Neural crest cell (in vitro differentiated cells): ENCODE results near the gene SIRT5. TPM values are rescaled to one million over a fixed set of nuclear protein-coding genes. Genes with fewer than 3 reads are reported as not detected.

Source experiments
- DNase-seq: peaks from one replicate; pipeline ENCODE4 v3.0.0; 2021; ENCODE audit warnings: low read depth, mixed read lengths, low spot score
- H3K27ac Mint-ChIP-seq: one replicate; pipeline ENCODE4 v1.8.0; 2021; ENCODE audit warnings: mild to moderate bottlenecking, mixed read lengths; ENCODE audit not compliant: unreplicated experiment
- H3K27me3 Mint-ChIP-seq: 2 replicates; pipeline ENCODE4 v1.8.0; 2021; ENCODE audit warnings: low read depth, mild to moderate bottlenecking, mixed read lengths
- H3K36me3 Mint-ChIP-seq: 2 replicates; pipeline ENCODE4 v1.8.0; 2021; ENCODE audit warnings: low read depth, mild to moderate bottlenecking, mixed read lengths
- H3K4me1 Mint-ChIP-seq: 2 replicates; pipeline ENCODE4 v1.8.0; 2021; ENCODE audit warnings: mixed read lengths
- H3K4me3 Mint-ChIP-seq: one replicate; pipeline ENCODE4 v1.8.0; 2021; ENCODE audit warnings: mild to moderate bottlenecking, mixed read lengths
- H3K9me3 Mint-ChIP-seq: 2 replicates; pipeline ENCODE4 v1.8.0; 2021; ENCODE audit warnings: mixed read lengths
- CTCF ChIP-seq: fragments of 200-600 bp; sonication (generic); conservative IDR thresholded peaks from 2 replicates; pipeline ENCODE4 v1.5.0; 2021; ENCODE audit warnings: antibody characterized with exemption, mild to moderate bottlenecking
- total RNA-seq: library from RNA; stranded (reverse); gene quantifications from 2 replicates; pipeline ENCODE4 v1.2.1, GENCODE V29; 2021

Gene SIRT5
- total RNA-seq, 1 donor from 2014 or later: 8.8 TPM

- Mint-ChIP-seq H3K9me3 (peaks cover 2% of the 10 kb centered on the region), H3K4me1 (peaks cover 37% of the 10 kb centered on the region)
- no peak for TF ChIP-seq CTCF
Measured at GRCh38 chr6:13559968-13560650, 14.3 kb upstream of the SIRT5 start.

DNA sequence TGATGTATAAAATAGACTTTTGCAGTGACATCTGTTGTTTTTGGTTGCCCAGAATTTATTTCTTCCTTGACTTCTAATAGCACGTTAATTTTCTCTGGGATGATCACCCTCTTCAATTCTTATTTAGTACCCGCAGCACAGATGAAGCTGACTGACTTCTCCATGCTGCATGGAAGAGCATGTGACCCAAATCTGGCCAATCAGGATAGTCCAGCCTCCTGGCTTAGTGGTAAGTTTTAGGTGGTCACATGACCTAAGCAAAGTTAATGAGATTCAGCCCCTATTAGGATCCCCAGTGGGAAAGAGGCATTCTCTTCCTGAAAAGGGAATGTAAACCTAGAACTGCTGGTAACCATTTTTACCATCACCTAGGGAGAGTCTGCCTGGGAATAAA, 13.8 kb upstream of the SIRT5 start:
- H3K27me3 Mint-ChIP-seq: no peaks in the 10 kb centered on the region
- H3K9me3 Mint-ChIP-seq: peaks cover 2% of the 10 kb centered on the region
- H3K36me3 Mint-ChIP-seq: no peaks in the 10 kb centered on the region
- no peak overlapping the region for H3K27ac Mint-ChIP-seq
- DNase-seq: no peak
- peaks cover 31% of the 10 kb centered on the region for H3K4me1 Mint-ChIP-seq
- no peak for TF ChIP-seq CTCF
- H3K4me3 Mint-ChIP-seq: no peak overlapping the region

More at GRCh38 chr6:13559968-13560650, 14.3 kb upstream of the SIRT5 start:
- H3K36me3 Mint-ChIP-seq: no peaks in the 10 kb centered on the region
- H3K4me3 Mint-ChIP-seq: no peak overlapping the region
- H3K27ac Mint-ChIP-seq: no peak overlapping the region
- H3K27me3 Mint-ChIP-seq: no peaks in the 10 kb centered on the region
- no peak for DNase-seq

GRCh38 chr6:13561624-13562267, 12.7 kb upstream of the SIRT5 start:
- no peaks in the 10 kb centered on the region for H3K27me3 Mint-ChIP-seq
- DNase-seq: no peak
- H3K4me1 Mint-ChIP-seq: peaks cover 31% of the 10 kb centered on the region
- H3K27ac Mint-ChIP-seq: no peak overlapping the region
- no peaks in the 10 kb centered on the region for H3K36me3 Mint-ChIP-seq
- H3K9me3 Mint-ChIP-seq: peaks cover 2% of the 10 kb centered on the region
- TF ChIP-seq CTCF: no peak
- no peak overlapping the region for H3K4me3 Mint-ChIP-seq

- no peak for TF ChIP-seq CTCF
- Mint-ChIP-seq H3K9me3 (peaks cover 2% of the 10 kb centered on the region), H3K4me3 (no peak overlapping the region), H3K27ac (no peak overlapping the region), H3K4me1 (peaks cover 31% of the 10 kb centered on the region), H3K27me3 (no peaks in the 10 kb centered on the region), H3K36me3 (no peaks in the 10 kb centered on the region)
- no peak for DNase-seq
Measured at GRCh38 chr6:13563009-13563408, 11.4 kb upstream of the SIRT5 start.

- H3K4me1 Mint-ChIP-seq: peaks cover 12% of the 10 kb centered on the region
- no peaks in the 10 kb centered on the region for H3K27me3 Mint-ChIP-seq
- no peak for TF ChIP-seq CTCF
- no peak for DNase-seq
- H3K4me3 Mint-ChIP-seq: no peak overlapping the region
- no peaks in the 10 kb centered on the region for H3K36me3 Mint-ChIP-seq
- H3K27ac Mint-ChIP-seq: no peak overlapping the region
- no peaks in the 10 kb centered on the region for H3K9me3 Mint-ChIP-seq
Measured at GRCh38 chr6:13565921-13566320, 8.5 kb upstream of the SIRT5 start.
